ENCODE results near the gene SCUBE1. TPM values are rescaled to one million over a fixed set of nuclear protein-coding genes. Genes with fewer than 3 reads are reported as not detected.

The SCUBE1 gene
- total RNA-seq, 2 experiments from 2014 or later, result not detected

GRCh38 chr22:43377548-43377895 is 34.4 kb upstream of the SCUBE1 start:
- TF ChIP-seq EZH2phosphoT487 (IDR thresholded peaks at IDR 0.05; ENCODE audit: borderline replicate concordance, low read depth, low read length) (no peak), CTCF (conservative IDR thresholded peaks at IDR 0.05; ENCODE audit: low read length) (no peak)
- Histone ChIP-seq H3K79me2 (ENCODE audit: insufficient read depth, low read depth, low read length) (no peaks in the 10 kb centered on the region), H3K36me3 (ENCODE audit: insufficient read depth, low read length) (no peaks in the 10 kb centered on the region), H3K4me1 (ENCODE audit: insufficient read depth, low read length, poor library complexity, severe bottlenecking) (no peaks in the 10 kb centered on the region), H4K20me1 (ENCODE audit: insufficient read depth, low read length) (no peaks in the 10 kb centered on the region), H3K27ac (ENCODE audit: low read depth, low read length, poor library complexity, severe bottlenecking) (no peak overlapping the region), H3K4me3 (ENCODE audit: low read depth, low read length, poor library complexity, severe bottlenecking) (no peak overlapping the region), H2AFZ (ENCODE audit: low read length) (no peak overlapping the region), H3K4me2 (ENCODE audit: low read length) (no peak overlapping the region), H3K9me2 (ENCODE audit: insufficient read depth, low read length) (no peaks in the 10 kb centered on the region), H3K9me3 (ENCODE audit: low read length) (no peaks in the 10 kb centered on the region)
- DNase-seq (ENCODE audit: low spot score), result no peak
- CTCF ChIA-PET (ENCODE audit: unreplicated experiment), result no interaction called here
- intact Hi-C loops (cut with micrococcal nuclease; ENCODE audit: unreplicated experiment), result no loop called here
- POLR2A ChIA-PET, result interaction anchor here (0.6 to 0.7 kb wide), 3 partner anchors 18 to 152 kb away, joined by 3 read pairs; no protein-coding TSS in a partner anchor
- no TSS peak for BruUV-seq (replicated peaks)

- Histone ChIP-seq H4K20me1 (ENCODE audit: insufficient read depth, low read length) (no peaks in the 10 kb centered on the region), H3K9me2 (ENCODE audit: insufficient read depth, low read length) (no peaks in the 10 kb centered on the region), H3K9me3 (ENCODE audit: low read length) (no peaks in the 10 kb centered on the region), H3K79me2 (ENCODE audit: insufficient read depth, low read depth, low read length) (no peaks in the 10 kb centered on the region), H2AFZ (ENCODE audit: low read length) (no peak overlapping the region), H3K36me3 (ENCODE audit: insufficient read depth, low read length) (no peaks in the 10 kb centered on the region), H3K4me2 (ENCODE audit: low read length) (no peak overlapping the region), H3K27ac (ENCODE audit: low read depth, low read length, poor library complexity, severe bottlenecking) (no peak overlapping the region), H3K4me1 (ENCODE audit: insufficient read depth, low read length, poor library complexity, severe bottlenecking) (no peaks in the 10 kb centered on the region), H3K4me3 (ENCODE audit: low read depth, low read length, poor library complexity, severe bottlenecking) (no peak overlapping the region)
- TF ChIP-seq EZH2phosphoT487 (IDR thresholded peaks at IDR 0.05; ENCODE audit: borderline replicate concordance, low read depth, low read length), result no peak
- TF ChIP-seq CTCF (conservative IDR thresholded peaks at IDR 0.05; ENCODE audit: low read length), result no peak
- CTCF ChIA-PET (ENCODE audit: unreplicated experiment), result no interaction called here
- intact Hi-C loops (cut with micrococcal nuclease; ENCODE audit: unreplicated experiment), result no loop called here
- POLR2A ChIA-PET, result interaction anchor here (0.6 to 0.7 kb wide), 3 partner anchors 18 to 151 kb away, joined by 3 read pairs; no protein-coding TSS in a partner anchor
- DNase-seq (ENCODE audit: low spot score), result no peak
- BruUV-seq (replicated peaks), result no TSS peak
Observed at GRCh38 chr22:43376765-43377547, 33.8 kb upstream of the SCUBE1 start.

GRCh38 chr22:43375951-43376455 is 32.8 kb upstream of the SCUBE1 start:
- Histone ChIP-seq H3K9me3 (ENCODE audit: low read length) (no peaks in the 10 kb centered on the region), H3K4me3 (ENCODE audit: low read depth, low read length, poor library complexity, severe bottlenecking) (no peak overlapping the region), H3K79me2 (ENCODE audit: insufficient read depth, low read depth, low read length) (no peaks in the 10 kb centered on the region), H2AFZ (ENCODE audit: low read length) (no peak overlapping the region), H3K4me1 (ENCODE audit: insufficient read depth, low read length, poor library complexity, severe bottlenecking) (no peaks in the 10 kb centered on the region), H3K9me2 (ENCODE audit: insufficient read depth, low read length) (no peaks in the 10 kb centered on the region), H3K4me2 (ENCODE audit: low read length) (no peak overlapping the region), H3K27ac (ENCODE audit: low read depth, low read length, poor library complexity, severe bottlenecking) (no peak overlapping the region), H4K20me1 (ENCODE audit: insufficient read depth, low read length) (no peaks in the 10 kb centered on the region), H3K36me3 (ENCODE audit: insufficient read depth, low read length) (no peaks in the 10 kb centered on the region)
- intact Hi-C loops (cut with micrococcal nuclease; ENCODE audit: unreplicated experiment), result no loop called here
- no peak for TF ChIP-seq CTCF (conservative IDR thresholded peaks at IDR 0.05; ENCODE audit: low read length)
- no peak for TF ChIP-seq EZH2phosphoT487 (IDR thresholded peaks at IDR 0.05; ENCODE audit: borderline replicate concordance, low read depth, low read length)
- ChIA-PET CTCF (ENCODE audit: unreplicated experiment) (no interaction called here), POLR2A (no interaction called here)
- no peak for DNase-seq (ENCODE audit: low spot score)
- BruUV-seq (replicated peaks), result no TSS peak
